Endothelial cell of umbilical vein (primary cell): ENCODE measurements around the gene APC2. TPM values are rescaled to one million over a fixed set of nuclear protein-coding genes. Genes with fewer than 3 reads are reported as not detected.

Experiments used
- BruUV-seq: library from RNA; stranded (reverse); fragments of 400-500 nt; replicated peaks from 2 replicates; lab custom pipeline; 2021; lab: Mats Ljungman, UMichigan
- CTCF ChIA-PET: fragments of 300-600, 350-600 bp; sonication (Branson Sonifier 250); formaldehyde crosslinking; loops from one replicate; lab custom pipeline; 2021; ENCODE audit warnings: antibody characterized with exemption, inconsistent platforms; lab: Charles Lee
- POLR2A ChIA-PET: fragments of 300-600, 350-600 bp; sonication (Branson Sonifier 250); formaldehyde crosslinking; loops from one replicate; lab custom pipeline; 2021; ENCODE audit warnings: antibody characterized with exemption, inconsistent platforms; lab: Charles Lee
- DNase-seq: peaks from one replicate; pipeline ENCODE4 v3.0.0-alpha.2; 2011; ENCODE audit warnings: low read depth, low spot score
- FAIRE-seq: peaks from 2 replicates; lab custom pipeline; 2011; peaks lifted over from hg19 to GRCh38; lab: Jason Lieb, UNC
- H2AFZ ChIP-seq: 2 replicates; pipeline ENCODE4 v1.6.0; 2012; ENCODE audit warnings: low read depth, low read length, control low read depth, inconsistent platforms
- H3K27ac ChIP-seq: 2 replicates; pipeline ENCODE4 v1.5.1; 2011; ENCODE audit warnings: low read depth, mild to moderate bottlenecking, control low read depth, low read length, moderate library complexity; ENCODE audit not compliant: insufficient read depth
- H3K27me3 ChIP-seq, 2 experiments: 2 replicates each; pipeline versions ENCODE4 v1.6.0 to v1.6.1; 2011; ENCODE audit warnings: low read length in 2 of 2, mixed read lengths in 1 of 2; ENCODE audit not compliant: control insufficient read depth in 2 of 2, insufficient read depth in 2 of 2
- H3K36me3 ChIP-seq, 2 experiments: 2 replicates in 1 of 2; 3 replicates in 1 of 2; pipeline ENCODE4 v1.5.1; 2011; ENCODE audit warnings: low read length in 2 of 2, mild to moderate bottlenecking in 1 of 2, moderate library complexity in 1 of 2; ENCODE audit not compliant: control insufficient read depth in 2 of 2, insufficient read depth in 2 of 2; ENCODE audit errors: extremely low read depth in 1 of 2
- H3K4me1 ChIP-seq: 3 replicates; pipeline ENCODE4 v1.5.1; 2011; ENCODE audit warnings: mild to moderate bottlenecking, low read length; ENCODE audit not compliant: control insufficient read depth, insufficient read depth; ENCODE audit errors: extremely low read depth
- H3K4me2 ChIP-seq: 2 replicates; pipeline ENCODE4 v1.6.1; 2011; ENCODE audit warnings: low read length, control low read depth, mixed read lengths; ENCODE audit not compliant: insufficient read depth
- H3K4me3 ChIP-seq, 3 experiments: fragments of 200-600 bp in 1 of 3; sonication (generic), shearing (Covaris generic) in 1 of 3; replicated peaks in 1 of 3; 2 replicates each; pipeline ENCODE4 v1.5.1; 2011 to 2016; ENCODE audit warnings: control low read depth in 3 of 3, low read length in 3 of 3, mild to moderate bottlenecking in 2 of 3, inconsistent platforms in 1 of 3, low read depth in 1 of 3, moderate library complexity in 1 of 3; ENCODE audit not compliant: insufficient read depth in 1 of 3
- H3K79me2 ChIP-seq: 2 replicates; pipeline ENCODE4 v1.6.0; 2012; ENCODE audit warnings: low read length, inconsistent platforms; ENCODE audit not compliant: control insufficient read depth, insufficient read depth
- H3K9ac ChIP-seq: replicated peaks from 2 replicates; pipeline ENCODE3; 2011; ENCODE audit warnings: low read length, control low read depth; ENCODE audit not compliant: insufficient read depth; ENCODE audit errors: extremely low read depth
- H3K9me1 ChIP-seq: replicated peaks from 3 replicates; pipeline ENCODE4 v1.6.0; 2011; ENCODE audit warnings: mild to moderate bottlenecking, low read length; ENCODE audit not compliant: control insufficient read depth, insufficient read depth; ENCODE audit errors: extremely low read depth
- H3K9me3 ChIP-seq: replicated peaks from 2 replicates; pipeline ENCODE4 v1.5.1; 2012; ENCODE audit warnings: low read length, inconsistent platforms; ENCODE audit not compliant: control insufficient read depth, insufficient read depth
- H4K20me1 ChIP-seq: replicated peaks from 2 replicates; pipeline ENCODE3; 2011; ENCODE audit warnings: mild to moderate bottlenecking, low read length; ENCODE audit not compliant: control insufficient read depth, insufficient read depth; ENCODE audit errors: extremely low read depth
- CTCF ChIP-seq, 2 donors: IDR thresholded peaks; 1 replicate in 1 of 2; 2 replicates in 1 of 2; pipeline ENCODE4 v1.5.1; 2011; ENCODE audit warnings: low read length in 2 of 2, mild to moderate bottlenecking in 2 of 2, moderate library complexity in 2 of 2, control low read depth in 1 of 2, inconsistent platforms in 1 of 2, low read depth in 1 of 2; ENCODE audit not compliant: insufficient read depth in 1 of 2; ENCODE audit errors: extremely low read depth in 1 of 2
- EZH2 ChIP-seq: IDR thresholded peaks from 2 replicates; pipeline ENCODE4 v1.6.1; 2012; ENCODE audit warnings: borderline replicate concordance, low read depth, mild to moderate bottlenecking, moderate library complexity, low read length, inconsistent platforms; ENCODE audit not compliant: severe bottlenecking
- FOS ChIP-seq: IDR thresholded peaks from 2 replicates; pipeline ENCODE4 v1.6.1; 2011; ENCODE audit warnings: mild to moderate bottlenecking, low read length, moderate library complexity, borderline replicate concordance; ENCODE audit not compliant: insufficient read depth
- GATA2 ChIP-seq: IDR thresholded peaks from 2 replicates; pipeline ENCODE4 v1.7.0; 2011; ENCODE audit warnings: low read depth, mild to moderate bottlenecking, moderate library complexity, mixed read lengths, low read length; ENCODE audit not compliant: insufficient read length, insufficient read depth
- JUN ChIP-seq: IDR thresholded peaks from 2 replicates; pipeline ENCODE4 v1.6.1; 2011; ENCODE audit warnings: borderline replicate concordance, low read depth; ENCODE audit not compliant: insufficient read length, insufficient read depth
- MAX ChIP-seq: IDR thresholded peaks from 2 replicates; pipeline ENCODE4 v1.6.1; 2011; ENCODE audit not compliant: insufficient read depth, insufficient read length
- MYC ChIP-seq: IDR thresholded peaks from one replicate; pipeline ENCODE4 v1.6.1; 2011; ENCODE audit warnings: mild to moderate bottlenecking, low read depth, low read length
- POLR2A ChIP-seq: IDR thresholded peaks from 2 replicates; pipeline ENCODE4 v1.6.1; 2012; ENCODE audit warnings: low read depth, mild to moderate bottlenecking, control low read depth, low read length
- POLR2AphosphoS5 ChIP-seq: IDR thresholded peaks from 2 replicates; pipeline ENCODE4 v1.6.1; 2012; ENCODE audit warnings: low read depth, mild to moderate bottlenecking, control low read depth, low read length, moderate library complexity; ENCODE audit not compliant: insufficient read depth
- dilution Hi-C: fragments of 300-500 bp; cut with MboI; formaldehyde crosslinking; loops from one replicate; pipeline ENCODE4 v1.15.0; 2019; ENCODE audit warnings: low sequenced_read_pairs; ENCODE audit not compliant: extremely low pct_ligation_motif_present
- intact Hi-C: fragments of 100-400 bp; cut with micrococcal nuclease; formaldehyde crosslinking; loops from one replicate; pipeline ENCODE4 v1.10.0; 2022
- polyA plus RNA-seq, 4 experiments: library from polyadenylated mRNA; depleted of rRNA in 3 of 4; stranded (reverse) in 3 of 4; unstranded in 1 of 4; fragments of >200 nt; gene quantifications; 2 replicates each; pipeline versions ENCODE4 v1.2.1 to v1.2.3, GENCODE V29; 2011 to 2012; ENCODE audit warnings: missing spikeins in 1 of 4
- total RNA-seq: library from RNA; stranded (reverse); gene quantifications from 2 replicates; pipeline ENCODE4 v1.2.3, GENCODE V29; 2021

APC2 gene
- total and polyA plus RNA-seq, 2 donors (not counting 3 experiments of a cell fraction or from before 2014, with no cell fraction given): 0.01 to 0.04 TPM

GRCh38 chr19:1481893-1482360 is 32.0 kb downstream of the APC2 start:
- no peak overlapping the region for H3K4me2 ChIP-seq
- ChIA-PET CTCF (no interaction called here), POLR2A (no interaction called here)
- FAIRE-seq: no peak
- intact Hi-C loops (no loop called here), dilution Hi-C loops (no loop called here)
- H3K4me1 ChIP-seq: peaks cover 3% of the 10 kb centered on the region
- peaks cover 5% of the 10 kb centered on the region for H3K79me2 ChIP-seq
- no peak overlapping the region for H3K27ac ChIP-seq
- H2AFZ ChIP-seq: no peak overlapping the region
- no TSS peak for BruUV-seq
- no peaks in the 10 kb centered on the region for H3K9me1 ChIP-seq
- H3K36me3 ChIP-seq: no peaks in the 10 kb centered on the region
- H3K27me3 ChIP-seq: no peaks in the 10 kb centered on the region
- no peak for DNase-seq
- H4K20me1 ChIP-seq: no peaks in the 10 kb centered on the region
- no peak overlapping the region for H3K9ac ChIP-seq
- no peak for TF ChIP-seq GATA2
- H3K9me3 ChIP-seq: no peaks in the 10 kb centered on the region
- H3K4me3 ChIP-seq: no peak overlapping the region

GRCh38 chr19:1482361-1483130 is 32.6 kb downstream of the APC2 start:
- ChIA-PET CTCF (no interaction called here), POLR2A (no interaction called here)
- Histone ChIP-seq H3K4me3 (no peak overlapping the region), H3K4me2 (no peak overlapping the region), H3K9me3 (no peaks in the 10 kb centered on the region), H2AFZ (no peak overlapping the region), H3K27ac (no peak overlapping the region), H3K36me3 (no peaks in the 10 kb centered on the region), H3K79me2 (peaks cover 5% of the 10 kb centered on the region), H3K4me1 (peaks cover 3% of the 10 kb centered on the region), H4K20me1 (no peaks in the 10 kb centered on the region), H3K9me1 (no peaks in the 10 kb centered on the region), H3K27me3 (no peaks in the 10 kb centered on the region), H3K9ac (no peak overlapping the region)
- dilution Hi-C loops (no loop called here), intact Hi-C loops (no loop called here)
- no TSS peak for BruUV-seq
- no peak for FAIRE-seq
- no peak for DNase-seq
- TF ChIP-seq FOS (no peak), GATA2 (no peak), MAX (no peak), MYC (no peak), JUN (no peak), POLR2A (no peak), CTCF (IDR thresholded peaks at IDR 0.05; ENCODE audit: extremely low read depth in 1 of 2, insufficient read depth in 1 of 2, low read depth in 1 of 2, low read length in 2 of 2) (no peak), EZH2 (no peak), POLR2AphosphoS5 (no peak)
